MV-4-11 (cell line): ENCODE results near the gene SPRN.

Source experiments
- DNase-seq: peaks from one replicate; lab custom pipeline; 2025; lab: John Stamatoyannopoulos, UW

The SPRN gene

GRCh38 chr10:133405844-133406527, 18.4 kb downstream of the SPRN start:
- DNase-seq = no peak

GRCh38 chr10:133405272-133405671, 19.2 kb downstream of the SPRN start:
- DNase-seq = no peak

- DNase-seq = no peak
Measured at GRCh38 chr10:133403784-133404183, 20.6 kb downstream of the SPRN start.

- DNase-seq = no peak
Measured at GRCh38 chr10:133403359-133403758, 21.1 kb downstream of the SPRN start.

- DNase-seq = no peak
Measured at GRCh38 chr10:133401981-133402725, 22.3 kb downstream of the SPRN start.

- no peak for DNase-seq
Measured at GRCh38 chr10:133401500-133401899, 22.9 kb downstream of the SPRN start.

- DNase-seq = no peak
Measured at GRCh38 chr10:133400624-133401424, 23.6 kb downstream of the SPRN start.

GRCh38 chr10:133399123-133399601, 25.3 kb downstream of the SPRN start:
- DNase-seq = no peak

- no peak for DNase-seq
Measured at GRCh38 chr10:133397938-133398337, 26.5 kb downstream of the SPRN start.

GRCh38 chr10:133396035-133396624, 28.3 kb downstream of the SPRN start:
- DNase-seq = no peak

GRCh38 chr10:133394801-133395221, 29.6 kb downstream of the SPRN start:
- no peak for DNase-seq

- peak; percentile 93 for DNase-seq
Measured at GRCh38 chr10:133394064-133394663, 30.3 kb downstream of the SPRN start, which contains the start of gene MTG1. TSS of gene MTG1 (plus strand) at chr10:133394157. CDS start at chr10:133394221, 64 bp downstream.

GRCh38 chr10:133393401-133394063, 30.9 kb downstream of the SPRN start:
- DNase-seq = no peak

GRCh38 chr10:133391761-133392518, 32.5 kb downstream of the SPRN start:
- no peak for DNase-seq

- DNase-seq = no peak
Measured at GRCh38 chr10:133391249-133391635, 33.2 kb downstream of the SPRN start.

- DNase-seq = no peak
Measured at GRCh38 chr10:133390597-133391248, 33.7 kb downstream of the SPRN start.

- peak; percentile 88 for DNase-seq
Measured at GRCh38 chr10:133388973-133389818, 35.2 kb downstream of the SPRN start.

GRCh38 chr10:133388236-133388972, 36.0 kb downstream of the SPRN start:
- DNase-seq = peak; percentile 68
